ENCODE measurements around the gene OPTN. TPM values are rescaled to one million over a fixed set of nuclear protein-coding genes. Genes with fewer than 3 reads are reported as not detected.
A peak's percentile ranks its signal among the peaks of the same experiment; 100 is the strongest.
"Not testable (repeated sequence)": the region's sequence is repeated elsewhere in the genome, so short reads cannot be mapped to it uniquely, and the experiment has no call there.

Gene OPTN
- polyA plus RNA-seq, 3 donors: 28.4 to 42.0 (median 32.8) TPM

- DNase-seq (ENCODE audit: extremely low read depth in 1 of 11, low read depth in 9 of 11, low spot score in 4 of 11): no peak
Observed at GRCh38 chr10:13110908-13111307, 10.9 kb downstream of the OPTN start.

GRCh38 chr10:13113544-13113943 is 13.6 kb downstream of the OPTN start:
- DNase-seq (ENCODE audit: extremely low read depth in 1 of 11, low read depth in 9 of 11, low spot score in 4 of 11): no peak

GRCh38 chr10:13115832-13116803 is 16.2 kb downstream of the OPTN start:
- DNase-seq (ENCODE audit: extremely low read depth in 1 of 11, low read depth in 9 of 11, low spot score in 4 of 11): no peak

GRCh38 chr10:13117841-13118783 is 18.1 kb downstream of the OPTN start:
- no peak for DNase-seq (ENCODE audit: extremely low read depth in 1 of 11, low read depth in 9 of 11, low spot score in 4 of 11)

GRCh38 chr10:13118784-13119410 is 18.9 kb downstream of the OPTN start:
- no peak for DNase-seq (ENCODE audit: extremely low read depth in 1 of 11, low read depth in 9 of 11, low spot score in 4 of 11)

GRCh38 chr10:13120786-13121499 is 21.0 kb downstream of the OPTN start:
- no peak for DNase-seq (ENCODE audit: extremely low read depth in 1 of 11, low read depth in 9 of 11, low spot score in 4 of 11)

DNA sequence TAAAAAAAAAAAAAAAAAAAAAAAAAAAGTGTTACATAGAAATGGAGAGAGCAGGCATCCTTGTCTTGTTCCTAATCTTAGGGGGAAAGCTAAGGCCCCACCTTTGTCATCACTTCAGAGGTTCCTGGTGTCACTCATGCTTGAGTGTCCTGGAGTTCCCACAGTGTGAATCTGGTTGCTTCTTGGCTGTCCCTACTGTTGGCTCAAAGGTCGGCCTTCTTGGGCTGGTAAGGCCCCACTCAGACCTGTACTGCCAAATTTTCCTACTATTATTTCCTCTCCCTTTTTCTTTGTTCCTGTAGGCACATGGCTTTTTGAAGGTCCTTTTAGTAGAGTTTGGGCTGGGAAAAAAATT is 21.5 kb downstream of the OPTN start:
- no peak for DNase-seq (ENCODE audit: extremely low read depth in 1 of 11, low read depth in 9 of 11, low spot score in 4 of 11)

- DNase-seq (ENCODE audit: extremely low read depth in 1 of 11, low read depth in 9 of 11, low spot score in 4 of 11): no peak
Observed at GRCh38 chr10:13136651-13137050, 36.7 kb downstream of the OPTN start.

GRCh38 chr10:13139150-13139549 is 39.2 kb downstream of the OPTN start:
- no peak for DNase-seq (ENCODE audit: extremely low read depth in 1 of 11, low read depth in 9 of 11, low spot score in 4 of 11)

DNA sequence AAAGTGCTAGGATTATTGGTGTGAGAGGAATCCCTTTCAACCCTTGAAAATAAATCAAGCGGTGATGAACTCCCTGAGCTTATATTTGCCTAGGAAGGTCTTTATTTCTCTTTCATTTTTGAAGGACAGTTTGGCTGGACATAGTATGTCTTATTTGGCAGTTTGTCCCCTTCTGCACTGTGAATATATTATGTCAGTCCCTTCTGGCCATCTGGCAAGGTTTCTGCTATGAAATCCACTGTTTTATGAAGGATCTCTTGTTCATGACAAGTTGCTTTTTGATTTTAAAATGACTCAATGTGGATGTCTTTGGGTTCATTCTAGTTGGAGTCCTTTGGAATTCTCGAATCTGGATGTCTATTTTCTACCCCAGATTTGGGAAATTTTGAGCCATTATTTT is 39.7 kb downstream of the OPTN start:
- no peak for DNase-seq (ENCODE audit: extremely low read depth in 1 of 11, low read depth in 9 of 11, low spot score in 4 of 11)

DNA sequence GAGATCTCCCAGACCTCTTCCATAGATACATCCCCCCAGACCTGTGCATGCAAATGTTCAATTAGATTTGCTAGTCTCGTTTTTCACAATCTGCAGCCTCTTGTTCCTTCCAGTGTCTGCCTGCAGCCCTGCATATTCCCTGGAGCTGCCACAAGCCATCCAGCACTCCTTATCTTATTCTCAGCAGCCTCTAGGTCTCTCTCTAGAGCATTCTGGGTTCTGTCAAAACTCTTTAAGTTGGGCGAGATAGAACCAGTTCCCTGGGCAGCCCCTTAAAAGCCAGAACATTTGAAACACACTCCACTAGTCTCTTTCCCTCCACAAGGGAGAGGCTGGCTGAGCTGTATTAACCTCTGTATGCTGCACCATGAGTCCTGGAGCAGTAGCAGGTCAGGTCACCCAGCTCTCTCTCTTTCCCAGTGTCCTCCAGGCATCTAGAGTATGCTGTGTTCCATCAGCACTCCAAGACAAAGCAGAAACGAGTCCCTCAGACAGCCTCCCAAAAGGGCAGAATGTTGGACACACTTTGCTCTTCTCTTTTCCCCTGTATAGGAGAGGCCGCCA is 40.7 kb downstream of the OPTN start:
- DNase-seq (ENCODE audit: extremely low read depth in 1 of 11, low read depth in 9 of 11, low spot score in 4 of 11): no peak

DNA sequence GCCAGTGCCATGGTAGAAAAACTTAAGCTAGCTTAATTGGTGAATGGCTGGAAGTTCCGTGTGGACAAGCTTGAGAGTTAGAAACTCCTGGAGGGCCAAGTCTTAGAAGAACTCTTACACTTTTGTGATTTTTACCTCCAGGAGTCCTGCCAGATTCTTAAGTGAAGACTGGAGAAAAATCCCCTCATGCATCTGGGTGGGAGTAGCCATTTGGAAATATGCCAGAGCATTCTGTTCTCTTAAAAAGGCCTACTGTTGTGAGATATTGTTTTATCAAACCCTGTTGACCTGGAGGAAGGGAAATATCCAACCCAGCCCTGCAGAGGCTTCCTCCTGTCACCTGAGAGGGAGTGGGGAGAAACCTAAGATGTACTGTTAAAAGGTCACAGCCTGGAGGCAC is 43.8 kb downstream of the OPTN start:
- DNase-seq (ENCODE audit: extremely low read depth in 1 of 11, low read depth in 9 of 11, low spot score in 4 of 11): no peak

- no peak for DNase-seq (ENCODE audit: extremely low read depth in 1 of 11, low read depth in 9 of 11, low spot score in 4 of 11)
Observed at GRCh38 chr10:13144814-13145213, 44.9 kb downstream of the OPTN start.

DNA sequence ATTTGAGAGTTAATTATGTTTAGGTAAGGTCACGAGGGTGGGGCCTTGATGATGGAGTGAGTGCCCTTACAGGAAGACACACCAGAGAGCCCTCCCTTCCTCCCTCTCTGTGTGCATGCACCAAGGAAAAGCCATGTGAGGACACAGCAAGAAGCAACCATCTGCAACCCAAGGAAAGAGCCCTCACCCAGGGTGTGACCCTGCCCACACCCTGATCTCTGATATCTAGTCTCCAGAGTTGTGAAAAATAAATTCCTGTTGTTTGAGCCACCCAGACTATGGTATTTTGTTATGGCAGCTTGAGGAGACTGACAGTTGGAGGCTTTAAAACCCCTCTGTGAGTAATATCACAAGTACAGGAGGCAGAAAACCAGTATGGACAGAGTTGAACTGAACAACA is 46.4 kb downstream of the OPTN start:
- DNase-seq (ENCODE audit: extremely low read depth in 1 of 11, low read depth in 9 of 11, low spot score in 4 of 11): no peak

GRCh38 chr10:13147161-13147560 is 47.2 kb downstream of the OPTN start:
- no peak for DNase-seq (ENCODE audit: extremely low read depth in 1 of 11, low read depth in 9 of 11, low spot score in 4 of 11)

- DNase-seq (ENCODE audit: extremely low read depth in 1 of 11, low read depth in 9 of 11, low spot score in 4 of 11): no peak
Observed at GRCh38 chr10:13152296-13152695, 52.3 kb downstream of the OPTN start.

GRCh38 chr10:13155860-13156259 is 55.9 kb downstream of the OPTN start:
- not testable (repeated sequence) for DNase-seq (ENCODE audit: extremely low read depth in 1 of 11, low read depth in 9 of 11, low spot score in 4 of 11)

- DNase-seq (ENCODE audit: extremely low read depth in 1 of 11, low read depth in 9 of 11, low spot score in 4 of 11): peak in 1 of 11 donors; percentile 14
Observed at GRCh38 chr10:13158401-13158800, 58.4 kb downstream of the OPTN start.
